Adrenal gland (tissue), 5 donors: ENCODE results near the gene PRKCZ.

Experiments
- POLR2A ChIP-seq, 2 donors: fragments of 450-650 bp; IDR thresholded peaks; one replicate each; pipeline ENCODE4 v1.6.1; 2017; ENCODE audit warnings: antibody characterized with exemption in 2 of 2, mild to moderate bottlenecking in 2 of 2, moderate library complexity in 1 of 2
- TF ChIP-seq, protein P1 (sequence below), 6 experiments: fragments of 450-650 bp in 4 of 6; fragments of 200-600 bp in 2 of 6; sonication (generic) in 1 of 6; IDR thresholded peaks; 1 replicate in 5 of 6; 2 replicates in 1 of 6; pipeline versions ENCODE4 v1.5.1 to v1.8.0; 2016 to 2021; ENCODE audit warnings: antibody characterized with exemption in 6 of 6, mild to moderate bottlenecking in 2 of 6, moderate library complexity in 1 of 6
- donor health status: DM: no; HTN: no; CAD: no.

DNA sequence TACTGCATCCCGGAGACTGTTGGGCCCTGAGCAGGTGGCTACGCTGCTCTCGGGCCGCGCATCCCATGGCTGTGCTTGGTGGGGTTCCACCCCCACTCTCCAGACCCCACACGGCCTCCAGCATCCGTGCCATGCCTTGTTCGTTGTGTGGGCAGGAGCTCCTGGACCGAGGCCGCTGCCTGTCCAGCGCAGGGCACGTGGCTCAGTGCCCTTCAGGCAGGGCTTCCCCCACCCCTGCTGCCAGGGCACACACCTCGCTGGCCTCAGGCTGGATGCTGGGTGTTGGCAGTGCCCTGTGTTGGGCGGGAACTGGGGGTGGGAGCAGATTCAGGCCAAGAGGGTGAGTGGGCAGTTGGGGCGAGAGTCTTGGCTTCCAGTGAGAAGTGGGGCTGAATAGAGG, 9.9 kb downstream of the PRKCZ start:
- TF ChIP-seq, protein P1, sequence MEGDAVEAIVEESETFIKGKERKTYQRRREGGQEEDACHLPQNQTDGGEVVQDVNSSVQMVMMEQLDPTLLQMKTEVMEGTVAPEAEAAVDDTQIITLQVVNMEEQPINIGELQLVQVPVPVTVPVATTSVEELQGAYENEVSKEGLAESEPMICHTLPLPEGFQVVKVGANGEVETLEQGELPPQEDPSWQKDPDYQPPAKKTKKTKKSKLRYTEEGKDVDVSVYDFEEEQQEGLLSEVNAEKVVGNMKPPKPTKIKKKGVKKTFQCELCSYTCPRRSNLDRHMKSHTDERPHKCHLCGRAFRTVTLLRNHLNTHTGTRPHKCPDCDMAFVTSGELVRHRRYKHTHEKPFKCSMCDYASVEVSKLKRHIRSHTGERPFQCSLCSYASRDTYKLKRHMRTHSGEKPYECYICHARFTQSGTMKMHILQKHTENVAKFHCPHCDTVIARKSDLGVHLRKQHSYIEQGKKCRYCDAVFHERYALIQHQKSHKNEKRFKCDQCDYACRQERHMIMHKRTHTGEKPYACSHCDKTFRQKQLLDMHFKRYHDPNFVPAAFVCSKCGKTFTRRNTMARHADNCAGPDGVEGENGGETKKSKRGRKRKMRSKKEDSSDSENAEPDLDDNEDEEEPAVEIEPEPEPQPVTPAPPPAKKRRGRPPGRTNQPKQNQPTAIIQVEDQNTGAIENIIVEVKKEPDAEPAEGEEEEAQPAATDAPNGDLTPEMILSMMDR (IDR thresholded peaks at IDR 0.05): no peak
- TF ChIP-seq POLR2A (IDR thresholded peaks at IDR 0.05): no peak
